Gastrocnemius medialis (tissue), 4 donors: ENCODE results near the gene CDK14. TPM values are rescaled to one million over a fixed set of nuclear protein-coding genes. Genes with fewer than 3 reads are reported as not detected.

ENCODE experiments used
- ATAC-seq, 2 donors: fragments of 150-250 bp; one replicate each; pipeline ENCODE4 v1.9.1; 2016
- DNase-seq, 2 donors: peaks; one replicate each; pipeline ENCODE4 v3.0.0-alpha.2; 2019
- H3K27ac ChIP-seq, 4 donors: fragments of 200-600 bp; sonication (generic); 1 replicate in 1 of 4; 2 replicates in 3 of 4; pipeline ENCODE4 v1.5.1; 2016 to 2018; ENCODE audit warnings: mild to moderate bottlenecking in 2 of 4, moderate library complexity in 1 of 4
- H3K27me3 ChIP-seq, 3 donors: fragments of 200-600 bp; sonication (generic) in 2 of 3; 1 replicate in 1 of 3; 2 replicates in 2 of 3; pipeline versions ENCODE4 v1.5.1 to v1.6.0; 2016 to 2019; ENCODE audit warnings: mild to moderate bottlenecking in 1 of 3, moderate library complexity in 1 of 3
- H3K36me3 ChIP-seq, 2 donors: fragments of 200-600 bp; sonication (generic) in 1 of 2; one replicate each; pipeline ENCODE4 v1.5.1; 2017 to 2018
- H3K4me1 ChIP-seq, 2 donors: fragments of 200-600 bp; sonication (generic) in 1 of 2; one replicate each; pipeline ENCODE4 v1.5.1; 2016 to 2017; ENCODE audit warnings: mild to moderate bottlenecking in 2 of 2
- H3K4me3 ChIP-seq, 4 donors: fragments of 200-600 bp; sonication (generic) in 3 of 4; 1 replicate in 1 of 4; 2 replicates in 3 of 4; pipeline ENCODE4 v1.5.1; 2016 to 2019; ENCODE audit warnings: mild to moderate bottlenecking in 2 of 4
- H3K9me3 ChIP-seq, 3 donors: fragments of 200-600 bp; sonication (generic) in 2 of 3; 1 replicate in 1 of 3; 2 replicates in 2 of 3; pipeline ENCODE4 v1.5.1; 2016 to 2019
- CTCF ChIP-seq, 5 experiments: fragments of 450-650 bp in 3 of 5; fragments of 200-600 bp in 2 of 5; sonication (generic) in 2 of 5; IDR thresholded peaks in 4 of 5; conservative IDR thresholded peaks in 1 of 5; 1 replicate in 4 of 5; 2 replicates in 1 of 5; pipeline ENCODE4 v1.5.1; 2016 to 2019; ENCODE audit warnings: antibody characterized with exemption in 5 of 5, mild to moderate bottlenecking in 3 of 5, moderate library complexity in 3 of 5
- POLR2A ChIP-seq, 2 donors: fragments of 450-650 bp; IDR thresholded peaks; one replicate each; pipeline ENCODE4 v1.6.1; 2017; ENCODE audit warnings: antibody characterized with exemption in 2 of 2, mild to moderate bottlenecking in 2 of 2, moderate library complexity in 2 of 2
- in situ Hi-C, 4 donors: fragments of 200-750 bp; cut with MboI; loops; one replicate each; pipeline versions ENCODE4 v1.15.0 to v1.8.0; 2017; ENCODE audit warnings: low sequenced_read_pairs in 4 of 4
- intact Hi-C: fragments of 100-400 bp; cut with DNase I; formaldehyde crosslinking; loops from one replicate; pipeline ENCODE4 v1.15.1; 2023; ENCODE audit warnings: low total_unique reads
- total RNA-seq, 4 donors: library from RNA; depleted of rRNA; stranded (reverse); fragments of >200 nt; gene quantifications; one replicate each; pipeline versions ENCODE4 v1.1.0 to v1.2.3, GENCODE V29; 2016

The CDK14 gene
- total RNA-seq, 4 donors from 2014 or later, result 3.9 to 8.6 (median 7.3) TPM

GRCh38 chr7:90602303-90602702 lies 6.2 kb downstream of the CDK14 start:
- no peaks in the 10 kb centered on the region for H3K36me3 ChIP-seq
- no peak overlapping the region for H3K4me3 ChIP-seq
- no peak overlapping the region for H3K27ac ChIP-seq
- H3K9me3 ChIP-seq, result no peaks in the 10 kb centered on the region
- TF ChIP-seq POLR2A (IDR thresholded peaks at IDR 0.05) (no peak), CTCF (IDR thresholded peaks at IDR 0.05 in 4 of 5, conservative IDR thresholded peaks at IDR 0.05 in 1 of 5) (no peak)
- H3K4me1 ChIP-seq, result peaks cover 21 to 58% of the 10 kb centered on the region in 2 donors
- DNase-seq (no peak), ATAC-seq (no peak)
- H3K27me3 ChIP-seq, result no peaks in the 10 kb centered on the region
- in situ Hi-C loops, result no loop called here
- intact Hi-C loops, result no loop called here

GRCh38 chr7:90603346-90603745 lies 7.2 kb downstream of the CDK14 start:
- no peaks in the 10 kb centered on the region for H3K9me3 ChIP-seq
- H3K4me3 ChIP-seq, result no peak overlapping the region
- no peak overlapping the region for H3K27ac ChIP-seq
- no peaks in the 10 kb centered on the region for H3K36me3 ChIP-seq
- TF ChIP-seq POLR2A (IDR thresholded peaks at IDR 0.05) (no peak), CTCF (IDR thresholded peaks at IDR 0.05 in 4 of 5, conservative IDR thresholded peaks at IDR 0.05 in 1 of 5) (no peak)
- intact Hi-C loops (no loop called here), in situ Hi-C loops (no loop called here)
- no peak for ATAC-seq
- H3K27me3 ChIP-seq, result no peaks in the 10 kb centered on the region
- H3K4me1 ChIP-seq, result peaks cover 11 to 50% of the 10 kb centered on the region in 2 donors
- DNase-seq, result no peak

- no peak for TF ChIP-seq POLR2A (IDR thresholded peaks at IDR 0.05)
- TF ChIP-seq CTCF (IDR thresholded peaks at IDR 0.05 in 4 of 5, conservative IDR thresholded peaks at IDR 0.05 in 1 of 5), result no peak
- intact Hi-C loops (no loop called here), in situ Hi-C loops (no loop called here)
- peak overlapping the region in 3 of 4 donors; percentile 23 to 42 (median 41) for H3K27ac ChIP-seq
- H3K9me3 ChIP-seq, result no peaks in the 10 kb centered on the region
- DNase-seq (no peak), ATAC-seq (peak in 1 of 2 donors; percentile 13)
- no peak overlapping the region for H3K4me3 ChIP-seq
- no peaks in the 10 kb centered on the region for H3K27me3 ChIP-seq
- H3K36me3 ChIP-seq, result no peaks in the 10 kb centered on the region
- peaks cover 11 to 47% of the 10 kb centered on the region in 2 donors for H3K4me1 ChIP-seq
Measured at GRCh38 chr7:90604383-90604782, 8.3 kb downstream of the CDK14 start.

GRCh38 chr7:90605055-90605454 lies 8.9 kb downstream of the CDK14 start:
- no peak overlapping the region for H3K4me3 ChIP-seq
- no peaks in the 10 kb centered on the region for H3K9me3 ChIP-seq
- no peaks in the 10 kb centered on the region for H3K36me3 ChIP-seq
- peak; percentile 62 to 63 for DNase-seq
- peaks cover 13 to 41% of the 10 kb centered on the region in 2 donors for H3K4me1 ChIP-seq
- TF ChIP-seq CTCF (IDR thresholded peaks at IDR 0.05 in 4 of 5, conservative IDR thresholded peaks at IDR 0.05 in 1 of 5), result no peak
- no peak for TF ChIP-seq POLR2A (IDR thresholded peaks at IDR 0.05)
- ATAC-seq, result peak; percentile 95 to 99
- no peaks in the 10 kb centered on the region for H3K27me3 ChIP-seq
- intact Hi-C loops, result no loop called here
- in situ Hi-C loops, result no loop called here
- peak overlapping the region in 3 of 4 donors; percentile 23 to 42 (median 41) for H3K27ac ChIP-seq

- no peaks in the 10 kb centered on the region for H3K27me3 ChIP-seq
- H3K4me1 ChIP-seq, result peaks cover 14 to 36% of the 10 kb centered on the region in 2 donors
- no peak overlapping the region for H3K4me3 ChIP-seq
- in situ Hi-C loops (no loop called here), intact Hi-C loops (no loop called here)
- ATAC-seq (no peak), DNase-seq (no peak)
- H3K27ac ChIP-seq, result no peak overlapping the region
- H3K9me3 ChIP-seq, result no peaks in the 10 kb centered on the region
- TF ChIP-seq CTCF (IDR thresholded peaks at IDR 0.05 in 4 of 5, conservative IDR thresholded peaks at IDR 0.05 in 1 of 5), result no peak
- TF ChIP-seq POLR2A (IDR thresholded peaks at IDR 0.05), result no peak
- no peaks in the 10 kb centered on the region for H3K36me3 ChIP-seq
Measured at GRCh38 chr7:90607196-90607595, 11.1 kb downstream of the CDK14 start.
